KMS-11 (cell line): Measurements from ENCODE around the gene IRX3.

ENCODE experiments used
- H2AFZ ChIP-seq: fragments of 200-600 bp; sonication (generic); 2 replicates; pipeline ENCODE4 v1.6.1; 2016; ENCODE audit warnings: antibody characterized with exemption, mixed run types, low read depth
- H3K27ac ChIP-seq: fragments of 200-600 bp; sonication (generic); 2 replicates; pipeline ENCODE4 v1.6.1; 2016; ENCODE audit warnings: mild to moderate bottlenecking, mixed run types
- H3K27me3 ChIP-seq: fragments of 200-600 bp; sonication (generic); 2 replicates; pipeline ENCODE4 v1.6.1; 2017; ENCODE audit warnings: mild to moderate bottlenecking, low read depth, mixed run types, moderate library complexity; ENCODE audit not compliant: insufficient read depth
- H3K36me3 ChIP-seq: fragments of 200-600 bp; sonication (generic); 2 replicates; pipeline ENCODE4 v1.6.1; 2017; ENCODE audit warnings: mild to moderate bottlenecking, mixed run types; ENCODE audit not compliant: insufficient read depth
- H3K4me1 ChIP-seq: fragments of 200-600 bp; sonication (generic); 2 replicates; pipeline ENCODE4 v1.6.1; 2016; ENCODE audit warnings: mild to moderate bottlenecking, low read depth, mixed run types; ENCODE audit not compliant: poor library complexity, severe bottlenecking
- H3K4me2 ChIP-seq: fragments of 200-600 bp; sonication (generic); 2 replicates; pipeline ENCODE4 v1.7.0; 2016; ENCODE audit warnings: mild to moderate bottlenecking, mixed run types
- H3K4me3 ChIP-seq: fragments of 200-600 bp; sonication (generic); IDR thresholded peaks from 2 replicates; pipeline ENCODE4 v1.6.1; 2017; ENCODE audit warnings: low read depth, low read length, mixed read lengths; ENCODE audit not compliant: insufficient read depth
- H3K79me2 ChIP-seq: fragments of 200-600 bp; sonication (generic); 2 replicates; pipeline ENCODE4 v1.6.1; 2016; ENCODE audit warnings: low read depth, mixed run types; ENCODE audit not compliant: insufficient read depth
- H3K9ac ChIP-seq: fragments of 200-600 bp; sonication (generic); 2 replicates; pipeline ENCODE4 v1.6.1; 2016; ENCODE audit warnings: mild to moderate bottlenecking, mixed run types
- H4K20me1 ChIP-seq: fragments of 200-600 bp; sonication (generic); 2 replicates; pipeline ENCODE4 v1.6.1; 2016; ENCODE audit warnings: mild to moderate bottlenecking, mixed run types; ENCODE audit not compliant: insufficient read depth
- TF ChIP-seq, protein P1 (sequence below): fragments of 200-600 bp; sonication (generic); conservative IDR thresholded peaks from 2 replicates; pipeline ENCODE4 v1.6.1; 2017; ENCODE audit warnings: low read depth, mild to moderate bottlenecking, antibody characterized with exemption, low read length, moderate library complexity, mixed read lengths

Gene IRX3

DNA sequence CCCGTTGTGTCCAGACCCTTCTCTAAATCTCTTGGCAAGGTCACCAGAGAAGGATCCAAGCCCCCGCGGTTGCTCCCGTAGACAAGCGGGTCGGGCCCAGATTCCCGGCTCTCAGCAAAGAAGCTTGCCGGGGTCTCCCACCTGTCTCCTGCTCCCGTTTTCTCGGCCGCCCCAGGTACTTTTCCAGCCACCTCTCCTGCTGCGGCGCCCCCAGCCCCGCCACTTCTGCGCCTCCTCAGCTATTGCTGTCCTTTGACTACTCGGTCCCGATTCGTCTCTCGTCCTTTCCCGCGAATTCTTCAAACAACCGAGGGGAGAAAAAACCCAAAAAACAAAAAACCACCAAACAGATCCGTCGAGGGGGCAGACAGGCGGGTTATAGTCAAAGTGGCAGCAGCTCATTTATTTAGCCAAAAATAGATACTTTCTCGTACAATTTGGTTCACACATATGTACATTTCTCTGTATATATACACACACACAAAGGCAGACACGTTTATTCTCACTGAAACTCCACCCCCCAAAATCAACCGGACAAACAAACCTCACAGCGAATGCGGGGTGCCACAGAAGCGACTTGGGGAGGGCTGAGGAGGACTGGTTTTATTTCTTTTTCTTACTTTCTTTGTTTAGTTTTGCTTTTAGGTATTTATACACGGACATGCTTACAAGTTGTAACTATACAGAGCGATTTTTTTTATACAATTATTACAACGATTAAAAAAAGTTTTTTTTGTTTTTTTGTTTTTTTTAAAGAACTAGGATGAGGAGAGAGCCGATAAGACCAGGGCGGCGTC lies 3.5 kb downstream of the IRX3 start:
- H3K27ac ChIP-seq, result no peak overlapping the region
- no peaks in the 10 kb centered on the region for H3K79me2 ChIP-seq
- TF ChIP-seq, protein P1, sequence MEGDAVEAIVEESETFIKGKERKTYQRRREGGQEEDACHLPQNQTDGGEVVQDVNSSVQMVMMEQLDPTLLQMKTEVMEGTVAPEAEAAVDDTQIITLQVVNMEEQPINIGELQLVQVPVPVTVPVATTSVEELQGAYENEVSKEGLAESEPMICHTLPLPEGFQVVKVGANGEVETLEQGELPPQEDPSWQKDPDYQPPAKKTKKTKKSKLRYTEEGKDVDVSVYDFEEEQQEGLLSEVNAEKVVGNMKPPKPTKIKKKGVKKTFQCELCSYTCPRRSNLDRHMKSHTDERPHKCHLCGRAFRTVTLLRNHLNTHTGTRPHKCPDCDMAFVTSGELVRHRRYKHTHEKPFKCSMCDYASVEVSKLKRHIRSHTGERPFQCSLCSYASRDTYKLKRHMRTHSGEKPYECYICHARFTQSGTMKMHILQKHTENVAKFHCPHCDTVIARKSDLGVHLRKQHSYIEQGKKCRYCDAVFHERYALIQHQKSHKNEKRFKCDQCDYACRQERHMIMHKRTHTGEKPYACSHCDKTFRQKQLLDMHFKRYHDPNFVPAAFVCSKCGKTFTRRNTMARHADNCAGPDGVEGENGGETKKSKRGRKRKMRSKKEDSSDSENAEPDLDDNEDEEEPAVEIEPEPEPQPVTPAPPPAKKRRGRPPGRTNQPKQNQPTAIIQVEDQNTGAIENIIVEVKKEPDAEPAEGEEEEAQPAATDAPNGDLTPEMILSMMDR, result no peak
- no peaks in the 10 kb centered on the region for H3K36me3 ChIP-seq
- no peak overlapping the region for H2AFZ ChIP-seq
- no peak overlapping the region for H3K4me3 ChIP-seq
- H3K27me3 ChIP-seq, result no peaks in the 10 kb centered on the region
- H4K20me1 ChIP-seq, result no peaks in the 10 kb centered on the region
- no peaks in the 10 kb centered on the region for H3K4me1 ChIP-seq
- no peak overlapping the region for H3K9ac ChIP-seq
- no peak overlapping the region for H3K4me2 ChIP-seq

DNA sequence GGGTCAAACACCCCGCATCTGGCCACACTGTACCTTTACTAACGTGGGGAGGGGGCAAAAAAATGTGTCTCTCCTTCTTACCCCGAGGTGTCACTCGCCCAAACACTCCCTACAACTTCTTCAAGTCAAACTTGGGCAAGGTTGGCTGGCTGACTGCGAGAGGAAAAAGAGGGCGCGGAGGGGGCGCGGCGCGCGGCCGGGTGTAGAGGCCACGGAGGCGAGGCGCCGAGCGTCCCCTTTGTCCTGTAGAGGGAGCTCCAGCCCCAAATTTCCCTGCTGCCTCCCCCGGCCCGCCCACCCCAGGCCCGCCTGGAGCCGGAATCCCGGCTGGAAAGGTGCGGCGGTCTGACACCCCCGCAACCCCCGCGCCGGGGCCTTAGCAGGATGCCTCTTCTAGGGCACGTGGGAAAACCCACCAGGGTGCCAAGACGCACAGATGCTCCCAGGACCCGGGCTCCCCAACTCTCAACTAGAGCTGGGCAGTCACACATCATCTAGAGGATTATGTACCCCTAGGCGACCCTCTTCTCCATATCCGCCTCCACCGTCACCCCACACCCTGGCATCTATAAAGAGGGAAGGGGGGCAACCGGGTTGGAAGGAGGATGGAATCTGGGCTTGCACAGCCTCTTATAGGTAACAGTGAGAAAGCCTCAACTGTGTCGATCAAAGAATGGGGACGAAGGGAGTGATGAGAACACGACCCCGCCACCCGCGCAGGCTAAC lies 4.2 kb downstream of the IRX3 start:
- Histone ChIP-seq H3K4me2 (no peak overlapping the region), H3K27me3 (no peaks in the 10 kb centered on the region), H3K79me2 (no peaks in the 10 kb centered on the region), H3K27ac (no peak overlapping the region), H3K9ac (no peak overlapping the region), H3K36me3 (no peaks in the 10 kb centered on the region), H3K4me1 (no peaks in the 10 kb centered on the region), H3K4me3 (no peak overlapping the region), H4K20me1 (no peaks in the 10 kb centered on the region), H2AFZ (no peak overlapping the region)
- TF ChIP-seq, protein P1, result no peak

DNA sequence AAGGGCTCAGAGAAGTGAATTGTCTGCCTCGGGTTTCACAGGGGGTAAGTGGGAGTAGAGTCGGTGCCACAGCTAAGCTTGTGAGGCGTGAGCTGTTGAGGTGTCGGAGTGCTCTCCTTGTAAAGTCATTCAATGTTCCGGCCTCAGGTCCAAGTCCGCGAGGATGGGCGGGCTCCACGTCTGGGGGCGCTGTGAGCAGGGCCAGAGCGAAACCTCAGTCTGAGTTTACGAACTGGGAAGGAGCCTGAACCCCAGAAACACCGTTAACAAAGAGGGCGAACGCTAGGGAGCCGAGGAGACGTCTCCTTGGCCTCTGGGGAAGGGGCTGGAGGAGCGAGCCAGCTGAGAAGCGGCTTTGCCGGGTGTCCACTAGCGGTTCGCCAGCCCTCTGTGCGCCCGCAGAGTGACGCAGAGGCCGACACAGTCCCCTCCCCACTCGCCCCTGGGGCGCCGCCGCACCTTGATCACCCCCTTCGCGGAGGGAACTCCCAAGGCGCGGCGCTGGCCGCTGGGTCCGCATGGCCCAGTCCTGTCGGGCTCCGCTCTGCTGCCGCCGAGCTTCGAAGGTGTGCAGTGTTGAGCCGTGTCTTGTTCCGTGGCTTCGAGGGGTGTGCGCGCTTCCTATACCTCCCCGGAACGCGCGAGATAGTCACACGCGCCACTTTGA lies 4.9 kb downstream of the IRX3 start:
- Histone ChIP-seq H3K79me2 (no peaks in the 10 kb centered on the region), H3K27ac (no peak overlapping the region), H3K4me2 (no peak overlapping the region), H3K9ac (no peak overlapping the region), H3K27me3 (no peaks in the 10 kb centered on the region), H3K4me1 (no peaks in the 10 kb centered on the region), H4K20me1 (no peaks in the 10 kb centered on the region), H3K36me3 (no peaks in the 10 kb centered on the region), H2AFZ (no peak overlapping the region), H3K4me3 (no peak overlapping the region)
- TF ChIP-seq, protein P1, result no peak

DNA sequence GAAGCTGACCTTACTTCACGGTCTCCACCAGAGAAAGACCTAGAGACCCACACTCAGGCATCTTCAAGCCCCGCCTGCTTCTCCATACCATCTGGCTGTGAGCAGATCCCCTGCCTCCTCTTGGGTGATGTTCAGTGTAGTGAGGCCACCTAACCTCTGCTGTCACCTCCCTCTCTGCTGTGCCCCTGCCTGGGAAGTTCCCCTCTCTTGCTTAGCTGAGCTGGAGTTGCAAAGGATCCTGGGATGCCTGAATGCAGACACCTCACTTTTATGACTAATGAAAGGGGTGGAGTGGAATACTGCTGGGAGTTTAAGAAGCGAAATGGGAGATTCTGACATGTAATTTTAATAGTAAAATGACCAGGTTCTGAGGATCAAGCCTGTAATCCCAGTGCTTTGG lies 5.8 kb downstream of the IRX3 start:
- H3K9ac ChIP-seq, result no peak overlapping the region
- no peak overlapping the region for H3K27ac ChIP-seq
- no peaks in the 10 kb centered on the region for H3K36me3 ChIP-seq
- no peaks in the 10 kb centered on the region for H3K27me3 ChIP-seq
- H4K20me1 ChIP-seq, result no peaks in the 10 kb centered on the region
- no peak overlapping the region for H2AFZ ChIP-seq
- no peak overlapping the region for H3K4me2 ChIP-seq
- no peaks in the 10 kb centered on the region for H3K4me1 ChIP-seq
- TF ChIP-seq, protein P1, result no peak
- no peak overlapping the region for H3K4me3 ChIP-seq
- no peaks in the 10 kb centered on the region for H3K79me2 ChIP-seq
